GM19467 (cell line): Measurements from ENCODE around the gene AKAP6.
"Not testable (repeated sequence)": the region's sequence is repeated elsewhere in the genome, so short reads cannot be mapped to it uniquely, and the experiment has no call there.

ENCODE experiments used
- ATAC-seq: cut with Tn5 transposase; IDR thresholded peaks from one replicate; pipeline ENCODE4 v1.9.1; 2021; ENCODE audit warnings: mild to moderate bottlenecking, moderate library complexity; ENCODE audit not compliant: unreplicated experiment

AKAP6 gene

GRCh38 chr14:32571995-32572866 lies 243.1 kb downstream of the AKAP6 start:
- peak; percentile 57 for ATAC-seq

DNA sequence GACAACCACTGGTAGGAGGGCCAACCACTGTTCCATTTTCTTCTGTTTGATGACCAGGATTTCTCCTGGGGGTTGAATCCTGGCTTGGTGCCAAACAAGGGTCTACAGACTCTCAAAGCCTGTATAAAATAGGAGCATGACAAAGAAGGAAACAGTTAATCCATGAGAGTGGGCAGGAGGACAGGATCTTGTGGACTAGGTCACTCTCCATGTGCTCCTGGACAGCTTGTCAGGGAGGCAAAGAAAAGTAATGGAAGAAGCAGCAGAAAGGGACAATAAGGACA lies 243.7 kb downstream of the AKAP6 start:
- ATAC-seq: no peak

DNA sequence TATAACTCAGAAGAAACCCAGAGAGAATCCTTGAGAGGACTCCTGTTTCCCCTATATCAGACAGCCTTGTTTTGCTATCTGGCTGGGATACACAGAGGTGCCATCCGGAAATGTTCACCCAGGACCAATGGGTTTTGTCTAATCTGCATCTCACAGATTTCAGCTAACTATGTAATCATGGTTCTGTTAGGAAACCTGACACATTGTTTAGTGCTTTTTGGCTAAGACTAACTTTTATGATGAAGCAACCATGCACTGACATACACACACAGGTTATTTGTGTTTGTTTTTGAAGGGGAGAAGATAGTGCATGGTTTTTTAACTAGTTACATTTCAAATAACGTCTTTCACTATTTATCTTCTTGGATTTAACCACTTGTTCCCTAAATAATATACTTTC lies 245.2 kb downstream of the AKAP6 start:
- no peak for ATAC-seq

- ATAC-seq: peak; percentile 59
Measured at GRCh38 chr14:32576088-32576795, 247.1 kb downstream of the AKAP6 start.

DNA sequence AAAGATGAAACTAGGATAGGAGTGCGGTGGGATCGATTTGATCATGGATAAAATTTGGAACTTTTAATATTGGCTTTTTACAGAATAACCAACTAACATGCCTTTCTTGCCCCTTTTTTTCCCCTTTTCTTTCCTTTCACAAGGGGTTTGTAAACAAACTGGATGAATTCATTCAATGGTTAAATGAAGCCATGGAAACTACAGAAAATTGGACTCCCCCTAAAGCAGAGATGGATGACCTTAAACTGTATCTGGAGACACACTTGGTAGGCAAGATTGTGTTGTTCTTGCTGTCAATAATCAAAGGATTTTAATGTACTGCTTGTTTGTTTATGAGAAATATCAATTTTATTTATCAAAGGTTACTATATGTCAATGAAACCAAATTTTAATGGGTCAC lies 247.9 kb downstream of the AKAP6 start:
- ATAC-seq: no peak

GRCh38 chr14:32578181-32578580 lies 249.1 kb downstream of the AKAP6 start:
- no peak for ATAC-seq

DNA sequence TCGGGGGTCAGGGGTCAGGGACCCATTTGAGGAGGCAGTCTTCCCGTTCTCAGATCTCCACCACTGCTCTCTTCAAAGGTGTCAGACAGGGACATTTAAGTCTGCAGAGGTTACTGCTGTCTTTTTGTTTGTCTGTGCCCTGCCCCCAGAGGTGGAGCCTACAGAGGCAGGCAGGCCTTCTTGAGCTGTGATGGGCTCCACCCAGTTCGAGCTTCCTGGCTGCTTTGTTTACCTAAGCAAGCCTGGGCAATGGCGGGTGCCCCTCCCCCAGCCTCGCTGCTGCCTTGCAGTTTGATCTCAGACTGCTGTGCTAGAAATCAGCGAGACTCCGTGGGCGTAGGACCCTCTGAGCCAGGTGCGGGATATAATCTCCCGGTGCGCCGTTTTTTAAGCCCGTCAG lies 254.3 kb downstream of the AKAP6 start:
- not testable (repeated sequence) for ATAC-seq

DNA sequence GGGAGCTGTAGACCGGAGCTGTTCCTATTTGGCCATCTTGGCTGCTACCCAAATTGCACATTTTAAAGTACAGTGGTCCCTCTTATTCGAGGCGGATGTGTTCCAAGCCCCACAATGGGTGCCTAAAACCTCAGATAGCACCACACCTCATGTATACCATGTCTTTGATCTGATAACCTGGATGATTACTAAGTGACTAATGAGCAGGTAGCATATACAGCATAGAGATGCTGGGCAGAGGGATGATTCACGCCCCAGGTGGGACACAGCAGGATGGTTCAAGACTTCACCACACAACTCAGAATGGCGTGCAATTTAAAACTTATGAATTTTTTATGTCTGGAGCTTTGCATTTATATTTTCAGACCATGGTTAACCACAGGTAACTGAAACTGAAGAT lies 255.0 kb downstream of the AKAP6 start:
- ATAC-seq: no peak

GRCh38 chr14:32587461-32587860 lies 258.4 kb downstream of the AKAP6 start:
- no peak for ATAC-seq

GRCh38 chr14:32588448-32589320 lies 259.6 kb downstream of the AKAP6 start:
- ATAC-seq: no peak

DNA sequence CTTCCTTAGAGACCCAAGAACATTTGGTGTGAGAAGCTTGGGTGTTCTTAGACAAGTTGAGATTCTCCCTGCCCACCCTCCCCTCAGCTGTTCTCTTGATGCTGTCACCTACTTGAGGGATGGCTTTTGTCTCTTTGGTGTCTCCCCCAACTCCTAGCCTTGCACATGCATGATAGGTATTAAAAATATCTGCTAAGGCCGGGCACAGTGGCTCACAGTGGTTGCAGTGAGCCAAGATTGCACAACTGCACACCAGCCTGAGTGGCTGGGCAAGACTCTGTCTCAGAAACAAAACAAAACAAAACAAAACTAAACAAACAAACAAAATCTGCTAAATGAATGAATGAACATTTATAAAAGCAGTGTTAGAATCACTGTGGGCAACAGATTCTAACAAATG lies 261.1 kb downstream of the AKAP6 start:
- ATAC-seq: no peak

DNA sequence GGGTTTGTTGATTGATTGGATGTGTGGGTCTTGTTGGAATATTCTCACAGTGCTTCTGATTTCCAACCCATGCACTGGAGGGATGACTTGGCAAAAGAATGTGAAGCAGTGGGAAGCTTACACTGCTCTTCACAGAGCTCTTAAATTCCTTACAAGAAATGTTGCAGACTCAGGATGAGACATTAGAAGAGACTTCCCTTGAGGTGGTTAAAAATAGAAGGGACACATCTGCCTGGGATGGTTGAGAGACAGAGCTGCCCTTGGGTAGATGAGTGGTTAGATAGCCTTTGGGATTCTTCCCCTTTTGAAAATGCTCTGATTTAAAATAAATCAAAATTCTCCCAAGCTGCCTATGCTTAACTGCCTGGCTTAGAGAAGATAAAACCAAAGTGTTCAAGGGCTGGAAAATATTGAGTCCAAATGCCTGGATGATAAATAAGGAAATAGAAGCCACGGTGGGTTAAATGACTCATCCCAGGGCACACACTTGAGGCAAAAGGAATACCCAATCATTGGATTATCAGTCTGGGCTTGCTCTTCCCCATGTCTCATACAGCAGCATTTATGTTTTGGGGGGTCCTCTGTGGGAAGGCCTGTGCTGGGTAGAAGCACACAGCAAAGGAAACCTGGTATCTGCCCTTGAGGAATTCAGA lies 264.3 kb downstream of the AKAP6 start:
- no peak for ATAC-seq

GRCh38 chr14:32594766-32595165 lies 265.7 kb downstream of the AKAP6 start:
- no peak for ATAC-seq

DNA sequence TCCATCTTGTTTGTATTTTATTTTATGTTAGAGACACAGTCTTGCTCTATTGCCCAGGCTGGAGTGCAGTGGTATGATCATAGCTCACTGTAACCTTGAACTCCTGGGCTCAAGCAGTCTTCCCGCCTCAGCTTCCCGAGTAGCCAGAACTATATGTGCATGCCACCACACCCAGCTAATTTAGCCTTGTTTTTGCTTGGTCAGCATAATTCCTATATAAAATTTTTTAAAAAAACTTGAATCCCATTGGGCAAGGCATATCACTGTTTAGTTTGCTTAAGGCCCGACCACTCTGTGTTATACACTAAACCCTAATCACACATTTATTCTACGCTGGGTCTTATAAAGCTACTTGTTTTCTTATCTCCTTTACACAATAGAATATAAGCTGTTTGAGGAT lies 266.4 kb downstream of the AKAP6 start:
- ATAC-seq: no peak

DNA sequence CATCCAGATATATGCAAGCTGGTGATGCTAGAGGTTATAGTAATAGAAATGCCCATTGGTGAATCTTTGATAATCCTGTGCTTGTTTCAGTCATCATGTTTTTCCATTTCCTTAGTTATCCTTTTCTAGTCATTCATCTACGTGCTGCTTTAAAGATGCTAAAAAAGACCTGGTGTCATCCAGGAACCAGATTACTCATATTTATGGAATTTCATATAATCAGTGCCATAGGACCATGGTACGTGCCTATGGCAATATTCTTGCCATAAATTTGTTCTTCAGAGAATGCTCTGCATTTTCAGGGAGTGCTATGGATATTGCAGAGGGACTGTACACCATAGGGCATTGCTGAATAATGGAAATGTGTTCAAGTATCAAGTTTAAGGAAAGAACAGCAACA lies 267.3 kb downstream of the AKAP6 start:
- no peak for ATAC-seq

- ATAC-seq: no peak
Measured at GRCh38 chr14:32597771-32598170, 268.7 kb downstream of the AKAP6 start.

- no peak for ATAC-seq
Measured at GRCh38 chr14:32601069-32601468, 272.0 kb downstream of the AKAP6 start.

DNA sequence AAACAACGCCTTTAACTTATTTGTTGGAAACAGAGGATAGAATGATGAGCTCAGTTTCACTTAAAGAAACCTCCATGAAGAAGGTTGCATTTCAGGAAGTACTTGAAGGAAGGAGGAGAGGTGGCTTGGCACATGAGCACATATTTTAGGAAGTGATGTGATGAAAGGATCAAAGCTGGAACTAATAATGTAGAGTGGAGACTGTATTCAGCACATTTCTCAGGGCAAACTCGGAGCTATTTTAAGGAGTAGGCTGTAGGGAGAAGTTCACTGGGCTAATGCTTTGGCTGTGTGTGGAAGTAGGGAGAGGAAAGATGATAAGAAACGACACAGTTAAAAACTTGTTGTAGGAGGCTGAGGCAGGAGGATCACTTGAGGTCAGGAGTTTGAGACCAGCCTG lies 272.8 kb downstream of the AKAP6 start:
- no peak for ATAC-seq

DNA sequence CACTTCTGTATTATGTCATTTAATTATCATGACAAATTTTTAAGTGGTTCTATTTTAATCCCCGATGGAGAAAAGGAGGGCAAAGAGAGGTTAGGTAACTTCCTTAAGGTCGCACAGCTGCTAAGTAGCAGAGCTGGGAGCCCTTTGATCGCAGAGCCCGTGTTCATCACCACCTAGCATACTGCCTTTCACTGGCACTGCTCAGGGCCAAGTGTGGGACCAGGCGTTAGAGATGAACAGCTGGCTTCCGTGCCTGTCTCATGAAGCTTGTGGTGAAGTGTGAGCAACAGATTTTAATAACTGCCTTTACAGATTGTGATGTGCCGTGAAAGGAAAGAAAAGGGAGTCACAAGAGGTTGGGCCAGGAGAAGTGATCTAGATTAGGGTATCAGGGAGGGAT lies 273.6 kb downstream of the AKAP6 start:
- ATAC-seq: no peak

DNA sequence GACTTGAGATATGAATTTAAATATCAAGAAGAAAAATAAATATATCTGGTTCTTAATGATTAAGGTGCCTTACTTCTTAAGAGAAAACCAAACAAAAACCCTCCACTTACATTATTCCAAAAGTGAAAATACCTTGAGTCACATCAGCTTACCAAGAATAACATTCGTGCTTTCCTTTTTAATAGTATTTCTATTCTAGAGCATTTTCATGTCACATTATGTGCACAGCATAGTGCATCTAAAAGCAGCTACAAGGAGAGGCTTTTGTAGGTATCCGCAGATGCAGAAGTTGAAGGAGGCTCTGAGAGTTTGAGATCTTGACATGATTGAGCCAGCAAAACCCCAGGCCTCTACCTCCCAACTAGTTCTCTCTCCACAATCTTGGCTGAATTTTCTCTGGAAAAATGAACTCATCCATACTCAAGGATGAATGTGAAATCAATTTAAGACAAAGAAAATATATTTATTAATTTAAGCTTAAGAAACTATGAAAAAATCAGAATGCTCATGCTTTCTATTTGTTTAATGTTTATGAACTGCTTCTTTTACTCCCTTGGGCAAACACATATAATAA lies 275.0 kb downstream of the AKAP6 start:
- no peak for ATAC-seq

DNA sequence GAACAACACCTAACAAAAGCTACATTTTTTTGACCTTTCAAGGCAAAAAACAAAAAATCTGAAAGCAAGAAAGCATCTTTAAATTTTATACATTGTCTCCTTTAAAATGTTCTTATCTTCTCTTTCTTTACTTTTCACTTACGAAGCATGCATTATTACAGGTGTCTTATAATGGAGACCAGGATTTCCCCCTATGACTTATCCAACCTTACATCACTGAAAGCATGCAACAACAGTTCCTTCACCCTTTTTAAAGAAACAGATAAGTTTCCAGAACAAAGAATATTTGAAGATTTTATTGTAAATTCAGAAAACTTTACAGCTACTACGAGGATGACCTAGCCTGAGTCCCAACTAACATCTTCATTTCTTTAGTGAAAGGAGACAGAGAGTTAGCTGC lies 277.2 kb downstream of the AKAP6 start:
- ATAC-seq: no peak
